ENCODE data around the gene ACBD6. TPM values are rescaled to one million over a fixed set of nuclear protein-coding genes. Genes with fewer than 3 reads are reported as not detected.

The ACBD6 gene
- total and polyA plus RNA-seq, 5 donors from 2014 or later = 23.4 to 34.9 (median 25.5) TPM

- no peak overlapping the region for H3K4me3 ChIP-seq (ENCODE audit: low read depth, low read length)
- no peaks in the 10 kb centered on the region for H3K9me3 Mint-ChIP-seq
- H3K4me1 Mint-ChIP-seq = peaks cover 0 to 3% (median 1%) of the 10 kb centered on the region in 4 donors
- no peaks in the 10 kb centered on the region for H3K27me3 Mint-ChIP-seq
- no peaks in the 10 kb centered on the region for H3K36me3 Mint-ChIP-seq
- H3K9me3 ChIP-seq (ENCODE audit: control insufficient read depth in 2 of 2, low read length in 2 of 2) = no peaks in the 10 kb centered on the region
- H3K4me3 Mint-ChIP-seq = no peak overlapping the region
- H3K27ac ChIP-seq (ENCODE audit: insufficient read depth, low read length, poor library complexity, severe bottlenecking) = no peak overlapping the region
- H3K36me3 ChIP-seq (ENCODE audit: control insufficient read depth, insufficient read depth, low read length) = no peaks in the 10 kb centered on the region
- no peak for DNase-seq
- H3K27me3 ChIP-seq (ENCODE audit: control insufficient read depth, insufficient read depth, low read length) = no peaks in the 10 kb centered on the region
- H3K4me1 ChIP-seq (ENCODE audit: control insufficient read depth, insufficient read depth, low read length, poor library complexity, severe bottlenecking) = no peaks in the 10 kb centered on the region
- ATAC-seq (ENCODE audit: low read depth in 2 of 2) = no peak
- H3K27ac Mint-ChIP-seq = peak overlapping the region in 1 of 3 donors; percentile 13
Measured at GRCh38 chr1:180524160-180524914, 22.0 kb upstream of the ACBD6 start.

- Histone ChIP-seq H3K4me3 (ENCODE audit: low read depth, low read length) (no peak overlapping the region), H3K9me3 (ENCODE audit: control insufficient read depth in 2 of 2, low read length in 2 of 2) (no peaks in the 10 kb centered on the region), H3K36me3 (ENCODE audit: control insufficient read depth, insufficient read depth, low read length) (no peaks in the 10 kb centered on the region), H3K27ac (ENCODE audit: insufficient read depth, low read length, poor library complexity, severe bottlenecking) (no peak overlapping the region), H3K27me3 (ENCODE audit: control insufficient read depth, insufficient read depth, low read length) (no peaks in the 10 kb centered on the region), H3K4me1 (ENCODE audit: control insufficient read depth, insufficient read depth, low read length, poor library complexity, severe bottlenecking) (no peaks in the 10 kb centered on the region)
- Mint-ChIP-seq H3K27me3 (no peaks in the 10 kb centered on the region), H3K36me3 (no peaks in the 10 kb centered on the region), H3K9me3 (no peaks in the 10 kb centered on the region), H3K4me1 (peaks cover 0 to 3% (median 1%) of the 10 kb centered on the region in 4 donors), H3K4me3 (no peak overlapping the region), H3K27ac (no peak overlapping the region)
- ATAC-seq (ENCODE audit: low read depth in 2 of 2) (no peak), DNase-seq (no peak)
Measured at GRCh38 chr1:180522213-180522515, 19.8 kb upstream of the ACBD6 start.

GRCh38 chr1:180521474-180522212 is 19.3 kb upstream of the ACBD6 start:
- Histone ChIP-seq H3K4me3 (ENCODE audit: low read depth, low read length) (no peak overlapping the region), H3K4me1 (ENCODE audit: control insufficient read depth, insufficient read depth, low read length, poor library complexity, severe bottlenecking) (no peaks in the 10 kb centered on the region), H3K27ac (ENCODE audit: insufficient read depth, low read length, poor library complexity, severe bottlenecking) (no peak overlapping the region), H3K9me3 (ENCODE audit: control insufficient read depth in 2 of 2, low read length in 2 of 2) (no peaks in the 10 kb centered on the region), H3K36me3 (ENCODE audit: control insufficient read depth, insufficient read depth, low read length) (no peaks in the 10 kb centered on the region), H3K27me3 (ENCODE audit: control insufficient read depth, insufficient read depth, low read length) (no peaks in the 10 kb centered on the region)
- ATAC-seq (ENCODE audit: low read depth in 2 of 2) (no peak), DNase-seq (no peak)
- Mint-ChIP-seq H3K27me3 (no peaks in the 10 kb centered on the region), H3K27ac (no peak overlapping the region), H3K36me3 (no peaks in the 10 kb centered on the region), H3K4me3 (no peak overlapping the region), H3K9me3 (no peaks in the 10 kb centered on the region), H3K4me1 (peaks cover 0 to 3% (median 1%) of the 10 kb centered on the region in 4 donors)

GRCh38 chr1:180519846-180520245 is 17.5 kb upstream of the ACBD6 start:
- no peak overlapping the region for H3K27ac Mint-ChIP-seq
- Histone ChIP-seq H3K27me3 (ENCODE audit: control insufficient read depth, insufficient read depth, low read length) (no peaks in the 10 kb centered on the region), H3K36me3 (ENCODE audit: control insufficient read depth, insufficient read depth, low read length) (no peaks in the 10 kb centered on the region), H3K4me1 (ENCODE audit: control insufficient read depth, insufficient read depth, low read length, poor library complexity, severe bottlenecking) (no peaks in the 10 kb centered on the region), H3K27ac (ENCODE audit: insufficient read depth, low read length, poor library complexity, severe bottlenecking) (no peak overlapping the region), H3K4me3 (ENCODE audit: low read depth, low read length) (no peak overlapping the region), H3K9me3 (ENCODE audit: control insufficient read depth in 2 of 2, low read length in 2 of 2) (no peaks in the 10 kb centered on the region)
- DNase-seq = no peak
- no peak for ATAC-seq (ENCODE audit: low read depth in 2 of 2)
- peaks cover 0 to 6% (median 3%) of the 10 kb centered on the region in 4 donors for H3K4me1 Mint-ChIP-seq
- H3K27me3 Mint-ChIP-seq = peaks cover 7% of the 10 kb centered on the region
- H3K4me3 Mint-ChIP-seq = no peak overlapping the region
- H3K36me3 Mint-ChIP-seq = no peaks in the 10 kb centered on the region
- H3K9me3 Mint-ChIP-seq = no peaks in the 10 kb centered on the region

GRCh38 chr1:180515857-180516388 is 13.5 kb upstream of the ACBD6 start:
- Histone ChIP-seq H3K36me3 (ENCODE audit: control insufficient read depth, insufficient read depth, low read length) (no peaks in the 10 kb centered on the region), H3K27ac (ENCODE audit: insufficient read depth, low read length, poor library complexity, severe bottlenecking) (no peak overlapping the region), H3K9me3 (ENCODE audit: control insufficient read depth in 2 of 2, low read length in 2 of 2) (no peaks in the 10 kb centered on the region), H3K4me3 (ENCODE audit: low read depth, low read length) (no peak overlapping the region), H3K4me1 (ENCODE audit: control insufficient read depth, insufficient read depth, low read length, poor library complexity, severe bottlenecking) (no peaks in the 10 kb centered on the region), H3K27me3 (ENCODE audit: control insufficient read depth, insufficient read depth, low read length) (peaks cover 2% of the 10 kb centered on the region)
- ATAC-seq (ENCODE audit: low read depth in 2 of 2) (peak; percentile 88 to 92), DNase-seq (peak; percentile 29 to 75 (median 63))
- no peaks in the 10 kb centered on the region for H3K36me3 Mint-ChIP-seq
- H3K27me3 Mint-ChIP-seq = peaks cover 21% of the 10 kb centered on the region
- peak overlapping the region in 1 of 4 donors; percentile 68 for H3K4me3 Mint-ChIP-seq
- H3K9me3 Mint-ChIP-seq = no peaks in the 10 kb centered on the region
- H3K27ac Mint-ChIP-seq = no peak overlapping the region
- H3K4me1 Mint-ChIP-seq = peaks cover 0 to 6% (median 3%) of the 10 kb centered on the region in 4 donors

GRCh38 chr1:180515364-180515763 is 13.0 kb upstream of the ACBD6 start:
- Mint-ChIP-seq H3K36me3 (no peaks in the 10 kb centered on the region), H3K4me1 (peaks cover 0 to 6% (median 3%) of the 10 kb centered on the region in 4 donors), H3K27me3 (peaks cover 26% of the 10 kb centered on the region), H3K9me3 (no peaks in the 10 kb centered on the region), H3K4me3 (peak overlapping the region in 1 of 4 donors; percentile 68), H3K27ac (no peak overlapping the region)
- H3K4me3 ChIP-seq (ENCODE audit: low read depth, low read length) = no peak overlapping the region
- H3K27me3 ChIP-seq (ENCODE audit: control insufficient read depth, insufficient read depth, low read length) = peaks cover 2% of the 10 kb centered on the region
- H3K27ac ChIP-seq (ENCODE audit: insufficient read depth, low read length, poor library complexity, severe bottlenecking) = no peak overlapping the region
- DNase-seq = no peak
- no peaks in the 10 kb centered on the region for H3K4me1 ChIP-seq (ENCODE audit: control insufficient read depth, insufficient read depth, low read length, poor library complexity, severe bottlenecking)
- no peaks in the 10 kb centered on the region for H3K9me3 ChIP-seq (ENCODE audit: control insufficient read depth in 2 of 2, low read length in 2 of 2)
- no peaks in the 10 kb centered on the region for H3K36me3 ChIP-seq (ENCODE audit: control insufficient read depth, insufficient read depth, low read length)
- ATAC-seq (ENCODE audit: low read depth in 2 of 2) = no peak

- ATAC-seq (ENCODE audit: low read depth in 2 of 2) (no peak), DNase-seq (no peak)
- Histone ChIP-seq H3K36me3 (ENCODE audit: control insufficient read depth, insufficient read depth, low read length) (no peaks in the 10 kb centered on the region), H3K27me3 (ENCODE audit: control insufficient read depth, insufficient read depth, low read length) (peaks cover 2% of the 10 kb centered on the region), H3K4me1 (ENCODE audit: control insufficient read depth, insufficient read depth, low read length, poor library complexity, severe bottlenecking) (no peaks in the 10 kb centered on the region), H3K9me3 (ENCODE audit: control insufficient read depth in 2 of 2, low read length in 2 of 2) (no peaks in the 10 kb centered on the region), H3K4me3 (ENCODE audit: low read depth, low read length) (no peak overlapping the region), H3K27ac (ENCODE audit: insufficient read depth, low read length, poor library complexity, severe bottlenecking) (no peak overlapping the region)
- peaks cover 0 to 6% (median 3%) of the 10 kb centered on the region in 4 donors for H3K4me1 Mint-ChIP-seq
- no peak overlapping the region for H3K4me3 Mint-ChIP-seq
- no peaks in the 10 kb centered on the region for H3K9me3 Mint-ChIP-seq
- H3K27ac Mint-ChIP-seq = no peak overlapping the region
- no peaks in the 10 kb centered on the region for H3K36me3 Mint-ChIP-seq
- H3K27me3 Mint-ChIP-seq = peaks cover 28% of the 10 kb centered on the region
Measured at GRCh38 chr1:180513531-180513930, 11.2 kb upstream of the ACBD6 start.
